A549 (cell line): ENCODE results near the gene SLIT1. TPM values are rescaled to one million over a fixed set of nuclear protein-coding genes. Genes with fewer than 3 reads are reported as not detected.

ENCODE experiments used
- ATAC-seq, 2 experiments: fragments of 200-7000 bp in 1 of 2; fragments of >200 bp in 1 of 2; cut with Nextera tagmentation in 1 of 2; cut with Tn5 transposase in 1 of 2; 3 replicates each; pipeline versions ENCODE4 v1.8.0 to v1.9.1; 2018 to 2020; ENCODE audit warnings: mild to moderate bottlenecking in 1 of 2, moderate library complexity in 1 of 2
- CTCF ChIA-PET: fragments of 300-600 bp; sonication (Branson Sonifier 250); formaldehyde crosslinking; extraction: SDS; loops from one replicate; lab custom pipeline; 2021; ENCODE audit warnings: antibody characterized with exemption, inconsistent platforms; lab: Yijun Ruan, JAX
- POLR2A ChIA-PET: fragments of 350-600 bp; formaldehyde crosslinking; extraction: SDS; loops from one replicate; lab custom pipeline; 2021; ENCODE audit warnings: antibody characterized with exemption, inconsistent platforms; lab: Yijun Ruan, JAX
- DNase-seq, 2 experiments: peaks; one replicate each; pipeline versions ENCODE4 v3.0.0 to v3.0.0-alpha.2; 2011 to 2016; ENCODE audit warnings: low read depth in 1 of 2, low spot score in 1 of 2
- FAIRE-seq: peaks from 2 replicates; lab custom pipeline; 2011; peaks lifted over from hg19 to GRCh38; lab: Jason Lieb, UNC
- H3K27ac ChIP-seq, 2 experiments: fragments of >200 bp; sonication (Bioruptor Twin); formaldehyde crosslinking; 3 replicates each; pipeline ENCODE4 v1.5.1; 2016 to 2017
- H3K4me1 ChIP-seq: fragments of >200 bp; sonication (Bioruptor Twin); formaldehyde crosslinking; 3 replicates; pipeline ENCODE4 v1.6.1; 2016
- H3K4me2 ChIP-seq: fragments of >200 bp; sonication (Bioruptor Twin); formaldehyde crosslinking; 3 replicates; pipeline ENCODE4 v1.6.1; 2016
- H3K4me3 ChIP-seq: fragments of >200 bp; sonication (Bioruptor Twin); formaldehyde crosslinking; 3 replicates; pipeline ENCODE4 v1.5.1; 2016
- H3K9me3 ChIP-seq: fragments of >200 bp; sonication (Bioruptor Twin); formaldehyde crosslinking; 3 replicates; pipeline ENCODE4 v1.6.1; 2016
- ATOH8 ChIP-seq: fragments of 250-450 bp; sonication (Bioruptor Pico); IDR thresholded peaks from 2 replicates; pipeline ENCODE4 v1.5.0; 2020; ENCODE audit warnings: low read depth, mild to moderate bottlenecking, moderate library complexity
- FOSB ChIP-seq: fragments of 250-450 bp; sonication (Bioruptor Pico); IDR thresholded peaks from 2 replicates; pipeline ENCODE4 v1.5.0; 2020; ENCODE audit warnings: mild to moderate bottlenecking, moderate library complexity
- HEYL ChIP-seq: fragments of 250-450 bp; sonication (Bioruptor Pico); IDR thresholded peaks from 2 replicates; pipeline ENCODE4 v1.8.0; 2021; ENCODE audit warnings: mild to moderate bottlenecking, moderate library complexity
- HOXA7 ChIP-seq: fragments of 250-450 bp; sonication (Bioruptor Pico); IDR thresholded peaks from 2 replicates; pipeline ENCODE4 v1.5.0; 2020; ENCODE audit warnings: mild to moderate bottlenecking, moderate library complexity
- KDM5A ChIP-seq: fragments of 200-600 bp; sonication (generic); IDR thresholded peaks from 2 replicates; pipeline ENCODE4 v1.6.1; 2016; ENCODE audit warnings: antibody characterized with exemption, mild to moderate bottlenecking
- MAFK ChIP-seq: fragments of 450-650 bp; IDR thresholded peaks from 2 replicates; pipeline ENCODE4 v1.6.1; 2014; ENCODE audit not compliant: partially characterized antibody
- NR3C1 ChIP-seq: fragments of >200 bp; sonication (Bioruptor Twin); formaldehyde crosslinking; IDR thresholded peaks from 3 replicates; pipeline ENCODE4 v1.6.1; 2017
- PBX3 ChIP-seq: IDR thresholded peaks from 2 replicates; pipeline ENCODE4 v1.6.1; 2012
- POLR2A ChIP-seq: IDR thresholded peaks from 2 replicates; pipeline ENCODE4 v1.6.1; 2012; ENCODE audit warnings: mild to moderate bottlenecking, low read length
- SREBF2 ChIP-seq: fragments of 450-650 bp; IDR thresholded peaks from 2 replicates; pipeline ENCODE4 v1.6.1; 2014; ENCODE audit warnings: mild to moderate bottlenecking, moderate library complexity
- TP53 ChIP-seq: fragments of 250-450 bp; sonication (Bioruptor Pico); IDR thresholded peaks from 2 replicates; pipeline ENCODE4 v1.5.0; 2021; ENCODE audit warnings: mild to moderate bottlenecking, moderate library complexity
- ZFP36 ChIP-seq: fragments of 450-650 bp; IDR thresholded peaks from 2 replicates; pipeline ENCODE4 v1.6.1; 2014; ENCODE audit warnings: borderline replicate concordance; ENCODE audit not compliant: partially characterized antibody
- WGBS: methylation state at CpG from one replicate; pipeline ENCODE4 v1.1.6; 2017; ENCODE audit errors: missing lambda C conversion rate; 5-methylcytosine and 5-hydroxymethylcytosine counted together
- polyA plus RNA-seq, 4 experiments: library from polyadenylated mRNA; depleted of rRNA in 3 of 4; stranded (reverse); fragments of >200 nt; fragmentation: RNase III in 1 of 4; extraction: RNeasy Plus Mini Kit Qiagen cat#74134 plus additional on column Dnase treatment in 1 of 4; gene quantifications; 2 replicates in 3 of 4; 3 replicates in 1 of 4; pipeline ENCODE4 v1.2.3, GENCODE V29; 2011 to 2017
- TF ChIP-seq, protein P1 (sequence below): fragments of >200 bp; sonication (Bioruptor Twin); formaldehyde crosslinking; IDR thresholded peaks from 3 replicates; pipeline ENCODE4 v1.6.1; 2016

SLIT1 gene
- polyA plus RNA-seq, 2 of the 4 experiments (the other 2 are of a cell fraction): 0.05 to 0.09 TPM

DNA sequence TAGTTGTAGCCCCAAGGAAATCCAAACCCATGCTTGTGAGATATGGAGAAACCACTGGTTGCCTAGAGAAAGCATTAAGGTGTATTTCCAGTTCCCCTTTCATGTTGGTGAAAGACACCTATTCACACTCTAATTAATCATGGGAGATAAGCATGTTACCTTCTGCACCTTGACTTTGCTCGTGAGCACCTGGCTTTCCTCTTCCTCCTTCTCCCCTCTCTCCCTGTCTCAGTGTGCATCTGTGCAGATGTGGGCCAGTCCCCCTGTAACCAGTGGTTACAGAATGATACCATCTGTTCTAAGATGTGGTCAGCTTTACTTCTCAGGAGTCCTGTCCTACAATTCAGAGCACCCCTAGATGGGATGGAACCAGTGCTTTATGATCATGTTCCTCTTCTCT is 193.0 kb downstream of the SLIT1 start:
- H3K4me2 ChIP-seq: no peak overlapping the region
- POLR2A ChIA-PET: no interaction called here
- no peaks in the 10 kb centered on the region for H3K9me3 ChIP-seq
- FAIRE-seq (no peak), DNase-seq (no peak), ATAC-seq (no peak)
- no peak overlapping the region for H3K27ac ChIP-seq
- H3K4me3 ChIP-seq: no peak overlapping the region
- H3K4me1 ChIP-seq: peaks cover 13% of the 10 kb centered on the region
- WGBS: 92% methylated on average over 1 of the region's 1 CpG
- TF ChIP-seq, protein P1, sequence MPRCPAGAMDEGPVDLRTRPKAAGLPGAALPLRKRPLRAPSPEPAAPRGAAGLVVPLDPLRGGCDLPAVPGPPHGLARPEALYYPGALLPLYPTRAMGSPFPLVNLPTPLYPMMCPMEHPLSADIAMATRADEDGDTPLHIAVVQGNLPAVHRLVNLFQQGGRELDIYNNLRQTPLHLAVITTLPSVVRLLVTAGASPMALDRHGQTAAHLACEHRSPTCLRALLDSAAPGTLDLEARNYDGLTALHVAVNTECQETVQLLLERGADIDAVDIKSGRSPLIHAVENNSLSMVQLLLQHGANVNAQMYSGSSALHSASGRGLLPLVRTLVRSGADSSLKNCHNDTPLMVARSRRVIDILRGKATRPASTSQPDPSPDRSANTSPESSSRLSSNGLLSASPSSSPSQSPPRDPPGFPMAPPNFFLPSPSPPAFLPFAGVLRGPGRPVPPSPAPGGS: no peak
- TF ChIP-seq KDM5A: no peak
- no peak for TF ChIP-seq POLR2A
- no peak for TF ChIP-seq SREBF2
- TF ChIP-seq FOSB (CRISPR knock-in tag): no peak
- no peak for TF ChIP-seq ZFP36
- no peak for TF ChIP-seq TP53 (CRISPR knock-in tag)
- TF ChIP-seq, all 56 proteins: peak for 0
- CTCF ChIA-PET: no interaction called here

GRCh38 chr10:96991313-96991841 is 194.4 kb downstream of the SLIT1 start:
- DNase-seq (no peak), FAIRE-seq (no peak), ATAC-seq (peak; percentile 52 to 78; a peak in 4 of 6 replicates)
- peaks cover 13% of the 10 kb centered on the region for H3K4me1 ChIP-seq
- no peak for TF ChIP-seq HOXA7
- H3K9me3 ChIP-seq: no peaks in the 10 kb centered on the region
- 36% methylated on average over 7 of the region's 7 CpGs for WGBS
- H3K27ac ChIP-seq: peak overlapping the region in 1 of 2 experiments; percentile 29; a peak in 1 of 6 replicates
- CTCF ChIA-PET: interaction anchor here (0.8 to 2.3 kb wide), 2 partner anchors 34 to 46 kb away, joined by 5 to 6 read pairs; no protein-coding TSS in a partner anchor
- H3K4me3 ChIP-seq: no peak overlapping the region
- POLR2A ChIA-PET: no interaction called here
- peak overlapping the region; percentile 39 for H3K4me2 ChIP-seq

DNA sequence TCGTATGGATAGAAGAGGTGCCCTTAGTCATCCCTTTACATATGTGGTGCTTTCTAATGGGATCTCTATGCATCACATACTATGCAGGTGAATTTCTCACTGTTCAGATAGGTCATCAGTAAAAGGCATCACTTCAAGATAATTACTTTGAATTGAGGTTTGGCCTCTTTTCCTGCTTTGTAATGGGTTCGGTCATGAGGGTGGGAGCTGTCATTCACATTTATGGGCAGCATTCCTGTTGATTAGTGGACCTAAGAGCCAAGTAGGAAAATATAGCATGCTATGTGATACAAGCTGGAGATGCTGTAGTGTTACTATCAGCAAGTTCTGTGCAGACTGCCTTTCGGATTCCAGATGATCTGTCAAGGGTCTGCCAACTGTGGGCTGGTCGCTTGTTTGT is 197.3 kb downstream of the SLIT1 start:
- TF ChIP-seq NR3C1: no peak
- DNase-seq (no peak), ATAC-seq (no peak), FAIRE-seq (no peak)
- Histone ChIP-seq H3K4me3 (no peak overlapping the region), H3K9me3 (no peaks in the 10 kb centered on the region), H3K4me1 (peaks cover 13% of the 10 kb centered on the region), H3K4me2 (no peak overlapping the region), H3K27ac (no peak overlapping the region)
- WGBS: 87% methylated on average over 4 of the region's 4 CpGs
- CTCF ChIA-PET: interaction anchor here (1.9 kb wide), 1 partner anchor 37 kb away, joined by 9 read pairs; no protein-coding TSS in a partner anchor
- POLR2A ChIA-PET: no interaction called here

DNA sequence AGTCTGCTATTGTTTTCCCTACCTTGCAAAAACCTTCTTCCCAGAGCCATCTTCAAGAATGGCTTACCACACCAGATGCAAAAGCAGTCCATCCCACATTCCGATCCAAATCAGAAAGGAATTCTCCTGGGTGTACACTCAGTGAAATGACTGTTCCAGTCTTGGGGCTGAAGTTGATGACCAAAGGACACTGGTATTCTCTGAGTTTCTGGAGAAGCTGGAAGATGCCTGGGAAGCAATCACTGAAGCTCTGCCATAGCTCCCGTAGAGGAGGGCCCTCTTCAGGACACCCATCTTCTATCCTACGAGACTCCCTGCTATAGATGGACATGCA is 197.9 kb downstream of the SLIT1 start:
- H3K4me2 ChIP-seq: no peak overlapping the region
- ChIA-PET CTCF (interaction anchor here (1.1 to 1.9 kb wide), 3 partner anchors 17 to 85 kb away, joined by 3 to 9 read pairs (median 3); no protein-coding TSS in a partner anchor), POLR2A (no interaction called here)
- no peak overlapping the region for H3K27ac ChIP-seq
- no peak overlapping the region for H3K4me3 ChIP-seq
- ATAC-seq (no peak), FAIRE-seq (no peak), DNase-seq (no peak)
- TF ChIP-seq PBX3: no peak
- TF ChIP-seq ATOH8 (CRISPR knock-in tag): no peak
- TF ChIP-seq SREBF2: no peak
- TF ChIP-seq ZFP36: no peak
- no peak for TF ChIP-seq HEYL (CRISPR knock-in tag)
- TF ChIP-seq MAFK: no peak
- WGBS: 91% methylated on average over 3 of the region's 3 CpGs
- H3K4me1 ChIP-seq: peaks cover 13% of the 10 kb centered on the region
- no peaks in the 10 kb centered on the region for H3K9me3 ChIP-seq
